Activated CD4-positive, alpha-beta T cell treated with anti-CD3 and anti-CD28 coated beads, Interleukin-10, Interleukin-2, amounts not matched to agents 100 ng/mL and 50 ng/mL, durations not matched to agents 16 hours and 8 hours (primary cell): ENCODE measurements around the gene PSIP1.
"Not testable (repeated sequence)": the region's sequence is repeated elsewhere in the genome, so short reads cannot be mapped to it uniquely, and the experiment has no call there.

Source experiments
- DNase-seq: peaks from one replicate; pipeline ENCODE4 v3.0.0-alpha.2; 2020

Gene PSIP1

GRCh38 chr9:15501803-15502202, 9.0 kb downstream of the PSIP1 start:
- no peak for DNase-seq

DNA sequence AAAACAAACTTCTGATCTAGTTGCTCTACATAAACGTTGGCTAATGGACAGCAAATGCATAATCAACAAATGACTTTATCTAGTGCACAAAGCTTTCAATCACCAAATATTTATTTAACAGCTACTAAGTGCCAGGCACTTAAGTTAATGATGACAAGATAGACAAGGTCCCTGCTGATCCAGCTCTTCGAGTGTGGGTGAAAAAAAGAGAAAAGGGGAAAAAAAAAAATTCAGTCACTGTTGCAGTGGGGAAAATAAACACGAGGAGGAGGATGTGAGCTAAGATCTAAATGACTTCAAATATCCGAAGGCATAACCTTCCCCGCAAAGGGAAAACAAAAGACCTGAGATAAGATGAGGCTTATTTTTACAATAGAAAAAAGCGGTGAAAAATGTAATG, 9.6 kb downstream of the PSIP1 start:
- DNase-seq: no peak

DNA sequence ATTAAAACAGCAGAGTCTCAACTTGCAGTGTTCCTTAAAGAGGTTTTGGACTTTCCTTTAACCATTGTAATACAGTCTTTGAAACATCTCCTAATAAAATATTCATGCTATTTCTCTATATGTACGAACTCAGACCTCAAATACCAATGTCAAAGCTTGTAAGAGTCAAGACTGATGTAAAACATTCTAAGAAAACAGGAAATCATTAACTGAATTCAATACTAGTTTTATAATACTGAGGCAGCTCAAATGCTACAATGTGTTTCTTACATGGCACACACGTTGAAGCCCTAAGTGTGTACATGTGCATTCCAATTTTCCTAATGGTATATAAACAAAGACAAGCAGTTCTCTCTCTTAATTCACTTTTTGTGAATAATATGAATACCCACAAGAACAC, 11.6 kb downstream of the PSIP1 start:
- DNase-seq: no peak

DNA sequence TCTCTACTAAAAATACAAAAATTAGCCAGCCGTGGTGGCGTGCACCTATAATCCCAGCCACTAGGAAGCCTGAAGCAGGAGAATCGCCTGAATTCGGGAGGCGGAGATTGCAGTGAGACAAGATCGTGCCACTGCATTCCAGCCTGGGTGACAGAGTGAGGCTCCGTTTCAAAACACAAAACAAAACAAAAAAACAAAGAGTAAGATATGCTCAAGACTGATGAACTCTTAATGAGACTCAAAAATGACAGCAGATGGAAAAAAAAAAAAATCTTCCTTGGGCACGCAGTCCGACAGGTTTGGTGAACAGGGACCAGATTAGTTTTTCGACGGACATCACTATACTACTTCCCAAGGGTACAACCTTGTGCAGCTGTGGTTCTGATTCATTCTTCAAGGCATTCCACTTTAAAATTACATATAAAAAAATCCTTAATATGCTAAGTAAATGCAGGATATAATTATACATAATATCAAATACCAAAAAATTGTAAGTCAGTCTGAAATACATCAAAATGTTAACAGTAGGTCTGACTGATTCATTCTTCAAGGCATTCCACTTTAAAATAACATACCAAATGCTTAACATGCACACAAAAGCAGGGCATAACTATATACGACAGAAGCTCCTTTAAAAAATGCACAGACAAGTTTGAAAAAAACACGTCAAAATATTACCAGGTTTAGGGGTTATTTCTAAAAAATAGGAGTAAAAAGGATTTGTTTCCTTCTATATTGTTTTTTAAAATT, 12.3 kb downstream of the PSIP1 start:
- no peak for DNase-seq

GRCh38 chr9:15492485-15493150, 18.2 kb downstream of the PSIP1 start:
- no peak for DNase-seq

GRCh38 chr9:15491950-15492349, 18.8 kb downstream of the PSIP1 start:
- no peak for DNase-seq

- DNase-seq: peak; percentile 19
Measured at GRCh38 chr9:15485836-15486666, 24.7 kb downstream of the PSIP1 start.

DNA sequence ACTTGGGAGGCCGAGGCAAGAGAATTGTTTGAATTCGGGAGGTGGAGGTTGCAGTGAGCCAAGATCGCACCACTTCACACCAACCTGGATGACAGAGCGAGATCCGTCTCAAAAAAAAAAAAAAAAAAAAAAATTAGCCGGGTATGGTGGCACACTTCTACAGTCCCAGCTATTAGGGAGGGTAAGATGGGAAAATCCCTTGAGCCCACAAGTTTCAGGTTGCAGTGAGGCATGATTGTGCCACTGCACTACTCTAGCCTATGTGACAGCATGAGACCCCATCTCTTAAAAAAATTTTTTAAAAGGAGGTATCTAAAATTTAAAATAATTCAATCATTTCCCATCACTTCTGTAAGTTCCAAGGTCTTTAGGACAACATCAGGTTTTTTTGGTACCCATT, 26.0 kb downstream of the PSIP1 start:
- DNase-seq: no peak

GRCh38 chr9:15482146-15482545, 28.6 kb downstream of the PSIP1 start:
- DNase-seq: no peak

DNA sequence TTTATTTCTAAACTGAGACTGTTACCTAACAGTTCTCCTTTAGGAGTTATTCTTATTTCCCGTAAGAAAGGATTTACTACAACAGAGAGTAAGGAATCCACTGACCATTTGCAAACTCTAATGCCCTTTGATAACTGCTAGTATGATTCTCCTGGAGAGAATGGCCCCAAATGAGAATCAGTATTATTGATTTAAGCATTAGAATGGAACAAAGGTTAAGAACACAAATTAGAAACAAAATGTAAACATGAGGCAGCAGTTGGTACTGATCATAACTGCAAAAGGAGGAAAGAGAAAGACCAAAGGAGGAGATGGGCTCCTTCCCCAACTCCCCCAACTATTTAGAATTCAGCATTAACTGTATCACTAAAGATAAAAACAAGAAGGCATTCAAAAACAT, 30.7 kb downstream of the PSIP1 start:
- no peak for DNase-seq

- no peak for DNase-seq
Measured at GRCh38 chr9:15475923-15476536, 34.7 kb downstream of the PSIP1 start.

- no peak for DNase-seq
Measured at GRCh38 chr9:15469862-15470261, 40.9 kb downstream of the PSIP1 start.

GRCh38 chr9:15469406-15469805, 41.4 kb downstream of the PSIP1 start:
- no peak for DNase-seq

GRCh38 chr9:15468145-15468544, 42.6 kb downstream of the PSIP1 start:
- DNase-seq: no peak

DNA sequence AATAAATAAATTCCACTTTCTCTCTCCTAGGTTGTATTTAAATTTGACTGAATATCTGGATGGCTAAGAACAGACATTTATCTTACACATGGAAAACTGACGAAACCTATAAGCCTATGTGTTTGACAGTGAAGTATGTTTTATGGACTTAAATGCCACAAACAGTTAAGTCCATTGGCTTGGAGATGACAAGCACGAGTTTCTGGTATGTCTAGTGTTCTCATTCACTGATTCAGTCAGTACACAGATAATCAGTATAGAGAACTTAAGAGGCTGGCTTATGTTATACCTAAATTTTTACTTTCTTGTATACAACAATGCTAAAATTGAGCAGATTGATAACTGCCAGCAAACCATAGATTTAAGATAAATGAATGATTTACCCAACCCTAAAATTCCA, 49.2 kb downstream of the PSIP1 start:
- DNase-seq: no peak

GRCh38 chr9:15461056-15461455, 49.7 kb downstream of the PSIP1 start:
- no peak for DNase-seq

GRCh38 chr9:15453956-15454355, 56.8 kb downstream of the PSIP1 start:
- DNase-seq: no peak

GRCh38 chr9:15444141-15444540, 66.6 kb downstream of the PSIP1 start:
- DNase-seq: no peak

GRCh38 chr9:15442264-15442663, 68.5 kb downstream of the PSIP1 start:
- not testable (repeated sequence) for DNase-seq

GRCh38 chr9:15441841-15442240, 68.9 kb downstream of the PSIP1 start:
- DNase-seq: not testable (repeated sequence)

DNA sequence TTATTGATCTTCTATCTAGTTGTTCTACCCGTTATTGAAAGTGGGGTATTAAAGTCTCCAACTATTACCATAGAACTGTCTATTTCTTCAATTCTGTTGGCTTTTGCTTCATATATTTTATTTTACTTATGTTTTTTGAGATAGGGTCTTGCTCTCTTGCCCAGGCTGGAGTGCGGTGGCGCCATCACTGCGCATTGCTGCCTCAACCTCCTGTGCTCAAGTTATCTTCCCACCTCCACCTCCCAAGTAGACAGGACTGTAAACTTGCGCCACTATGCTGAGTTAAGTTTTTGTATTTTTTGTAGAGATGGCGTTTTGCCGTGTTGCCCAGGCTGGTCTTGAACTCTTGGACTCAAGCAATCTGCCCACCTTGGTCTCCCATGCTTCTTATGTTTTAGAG, 71.9 kb downstream of the PSIP1 start:
- DNase-seq: no peak

DNA sequence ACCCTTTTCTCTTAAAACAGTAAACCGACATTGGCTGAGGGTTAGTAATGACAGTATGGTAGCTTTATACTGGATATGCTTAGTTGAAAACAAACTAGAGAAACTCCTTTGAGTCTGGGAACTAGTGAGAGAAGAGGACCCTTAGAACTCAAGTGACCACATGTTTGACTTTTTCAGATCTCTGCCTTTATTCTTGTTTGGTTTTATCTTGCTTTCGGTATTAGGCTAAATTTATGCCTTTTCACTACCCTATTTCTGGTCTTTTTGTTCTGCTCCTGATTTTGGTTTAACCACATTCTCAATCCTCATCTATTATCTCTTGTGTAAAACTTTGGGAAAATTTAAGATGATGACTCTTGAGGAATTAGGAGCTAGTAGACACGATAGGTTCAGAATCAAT, 77.1 kb downstream of the PSIP1 start:
- no peak for DNase-seq

- DNase-seq: no peak
Measured at GRCh38 chr9:15433191-15433590, 77.6 kb downstream of the PSIP1 start.
